Panc1 (cell line): ENCODE measurements around the gene TAF9B. TPM values are rescaled to one million over a fixed set of nuclear protein-coding genes. Genes with fewer than 3 reads are reported as not detected.

Experiments
- ATAC-seq: fragments of 200-7000 bp; cut with Tn5 transposase; 2 replicates; pipeline ENCODE4 v1.9.1; 2020; ENCODE audit warnings: mild to moderate bottlenecking, moderate library complexity
- BruUV-seq: library from RNA; stranded (reverse); fragments of 400-500 nt; replicated peaks from 2 replicates; lab custom pipeline; 2021; lab: Mats Ljungman, UMichigan
- CTCF ChIA-PET: fragments of 300-600 bp; sonication (Branson Sonifier 250); formaldehyde crosslinking; loops from one replicate; lab custom pipeline; 2022; ENCODE audit warnings: antibody characterized with exemption; lab: Charles Lee
- POLR2A ChIA-PET: fragments of 300-600 bp; sonication (Branson Sonifier 250); formaldehyde crosslinking; loops from one replicate; lab custom pipeline; 2022; ENCODE audit warnings: antibody characterized with exemption; lab: Charles Lee
- DNase-seq: peaks from one replicate; pipeline ENCODE4 v3.0.0-alpha.2; 2010; ENCODE audit warnings: low read depth, low spot score
- H3K27ac ChIP-seq: 2 replicates; pipeline ENCODE4 v1.5.1; 2011; ENCODE audit warnings: mild to moderate bottlenecking, low read length, inconsistent platforms
- H3K27me3 ChIP-seq: fragments of 200-500 bp; sonication (Bioruptor generic); 2 replicates; pipeline ENCODE4 v1.6.0; 2014; ENCODE audit warnings: low read length, inconsistent platforms; ENCODE audit not compliant: control insufficient read depth, insufficient read depth
- H3K36me3 ChIP-seq: fragments of 200-500 bp; sonication (Bioruptor generic); 2 replicates; pipeline ENCODE4 v1.5.1; 2014; ENCODE audit warnings: inconsistent platforms, mild to moderate bottlenecking, low read length, moderate library complexity; ENCODE audit not compliant: control insufficient read depth, insufficient read depth
- H3K4me1 ChIP-seq: 2 replicates; pipeline ENCODE4 v1.5.1; 2011; ENCODE audit warnings: inconsistent platforms, mild to moderate bottlenecking, low read length, moderate library complexity; ENCODE audit not compliant: control insufficient read depth, insufficient read depth
- H3K4me3 ChIP-seq, 2 experiments: 2 replicates each; pipeline ENCODE4 v1.5.1; 2011 to 2012; ENCODE audit warnings: low read depth in 2 of 2, low read length in 2 of 2, mild to moderate bottlenecking in 2 of 2, inconsistent platforms in 1 of 2, moderate library complexity in 1 of 2
- H3K9me3 ChIP-seq: fragments of 200-500 bp; sonication (Bioruptor generic); 2 replicates; pipeline ENCODE4 v1.5.1; 2014; ENCODE audit warnings: low read depth, mild to moderate bottlenecking, inconsistent platforms, low read length, moderate library complexity; ENCODE audit not compliant: control insufficient read depth, insufficient read depth
- CTCF ChIP-seq: fragments of 450-650 bp; IDR thresholded peaks from 2 replicates; pipeline ENCODE4 v1.5.1; 2017; ENCODE audit warnings: mild to moderate bottlenecking
- POLR2AphosphoS5 ChIP-seq: IDR thresholded peaks from 2 replicates; pipeline ENCODE4 v1.6.1; 2012; ENCODE audit warnings: mild to moderate bottlenecking, low read depth, low read length, moderate library complexity
- REST ChIP-seq, 2 experiments: IDR thresholded peaks; 2 replicates each; pipeline ENCODE4 v1.6.1; 2011 to 2012; ENCODE audit warnings: low read depth in 2 of 2, control low read depth in 1 of 2, low read length in 1 of 2, mild to moderate bottlenecking in 1 of 2, moderate library complexity in 1 of 2; ENCODE audit not compliant: insufficient read depth in 1 of 2
- SIN3A ChIP-seq: IDR thresholded peaks from 2 replicates; pipeline ENCODE4 v1.6.1; 2012; ENCODE audit warnings: low read depth, mild to moderate bottlenecking, low read length, moderate library complexity, borderline replicate concordance; ENCODE audit not compliant: insufficient read depth
- TCF7L2 ChIP-seq: IDR thresholded peaks from 2 replicates; pipeline ENCODE4 v1.6.1; 2011; ENCODE audit warnings: mild to moderate bottlenecking, low read depth, low read length, inconsistent platforms
- in situ Hi-C: cut with HindIII; loops from 2 replicates; pipeline ENCODE4 v1.10.0; 2016; ENCODE audit warnings: low sequenced_read_pairs, low pct_unique_long_range_greater_than_20kb
- intact Hi-C: fragments of 100-400 bp; cut with micrococcal nuclease; formaldehyde crosslinking; loops from one replicate; pipeline ENCODE4 v1.10.0; 2022; ENCODE audit not compliant: unreplicated experiment
- total RNA-seq: library from RNA; stranded (reverse); gene quantifications from one replicate; pipeline ENCODE4 v1.2.1, GENCODE V29; 2021; ENCODE audit not compliant: unreplicated experiment

TAF9B gene
- total RNA-seq, 1 experiment from 2014 or later, result 33.6 TPM

- DNase-seq (no peak), ATAC-seq (no peak)
- peaks cover 27% of the 10 kb centered on the region for H3K4me1 ChIP-seq
- intact Hi-C loops (no loop called here), in situ Hi-C loops (no loop called here)
- peak overlapping the region; percentile 63 to 98 for H3K4me3 ChIP-seq
- peaks cover 7% of the 10 kb centered on the region for H3K36me3 ChIP-seq
- TF ChIP-seq REST (IDR thresholded peaks at IDR 0.05; ENCODE audit: insufficient read depth in 1 of 2, low read depth in 2 of 2, low read length in 1 of 2) (no peak), TCF7L2 (no peak), SIN3A (no peak), CTCF (no peak), POLR2AphosphoS5 (no peak)
- H3K27ac ChIP-seq, result peak overlapping the region; percentile 94
- ChIA-PET CTCF (no interaction called here), POLR2A (no interaction called here)
- no TSS peak for BruUV-seq
- H3K9me3 ChIP-seq, result no peaks in the 10 kb centered on the region
- no peaks in the 10 kb centered on the region for H3K27me3 ChIP-seq
Observed at GRCh38 chrX:78103001-78103622, 36.3 kb downstream of the TAF9B start.

GRCh38 chrX:78102091-78102490 is 37.4 kb downstream of the TAF9B start:
- Histone ChIP-seq H3K27ac (no peak overlapping the region), H3K4me3 (no peak overlapping the region), H3K4me1 (peaks cover 18% of the 10 kb centered on the region), H3K9me3 (no peaks in the 10 kb centered on the region), H3K36me3 (peaks cover 7% of the 10 kb centered on the region), H3K27me3 (no peaks in the 10 kb centered on the region)
- DNase-seq, result no peak
- TF ChIP-seq TCF7L2, result no peak
- ATAC-seq, result no peak
- ChIA-PET POLR2A (no interaction called here), CTCF (no interaction called here)
- intact Hi-C loops, result no loop called here
- in situ Hi-C loops, result no loop called here
- BruUV-seq, result no TSS peak

- DNase-seq, result no peak
- Histone ChIP-seq H3K4me1 (no peaks in the 10 kb centered on the region), H3K27ac (no peak overlapping the region), H3K36me3 (no peaks in the 10 kb centered on the region), H3K4me3 (no peak overlapping the region), H3K27me3 (no peaks in the 10 kb centered on the region), H3K9me3 (no peaks in the 10 kb centered on the region)
- TF ChIP-seq POLR2AphosphoS5 (no peak), CTCF (no peak), REST (IDR thresholded peaks at IDR 0.05; ENCODE audit: insufficient read depth in 1 of 2, low read depth in 2 of 2, low read length in 1 of 2) (no peak), TCF7L2 (no peak), SIN3A (no peak)
- intact Hi-C loops (no loop called here), in situ Hi-C loops (no loop called here)
- no peak for ATAC-seq
- ChIA-PET CTCF (no interaction called here), POLR2A (no interaction called here)
- BruUV-seq, result no TSS peak
Observed at GRCh38 chrX:78098108-78098507, 41.3 kb downstream of the TAF9B start.
